Fibroblast of lung (primary cell): Measurements from ENCODE around the gene VPS54.

Source experiments
- EZH2 ChIP-seq: IDR thresholded peaks from 2 replicates; pipeline ENCODE4 v1.5.1; 2012; ENCODE audit warnings: low read length, control low read depth, mild to moderate bottlenecking; ENCODE audit errors: missing control alignments
- TF ChIP-seq, protein P1 (sequence below), 2 donors: IDR thresholded peaks in 1 of 2; conservative IDR thresholded peaks in 1 of 2; 1 replicate in 1 of 2; 2 replicates in 1 of 2; pipeline ENCODE4 v1.5.1; 2011 to 2012; ENCODE audit warnings: low read length in 2 of 2, control low read depth in 1 of 2, inconsistent platforms in 1 of 2, low read depth in 1 of 2, mild to moderate bottlenecking in 1 of 2

DNA sequence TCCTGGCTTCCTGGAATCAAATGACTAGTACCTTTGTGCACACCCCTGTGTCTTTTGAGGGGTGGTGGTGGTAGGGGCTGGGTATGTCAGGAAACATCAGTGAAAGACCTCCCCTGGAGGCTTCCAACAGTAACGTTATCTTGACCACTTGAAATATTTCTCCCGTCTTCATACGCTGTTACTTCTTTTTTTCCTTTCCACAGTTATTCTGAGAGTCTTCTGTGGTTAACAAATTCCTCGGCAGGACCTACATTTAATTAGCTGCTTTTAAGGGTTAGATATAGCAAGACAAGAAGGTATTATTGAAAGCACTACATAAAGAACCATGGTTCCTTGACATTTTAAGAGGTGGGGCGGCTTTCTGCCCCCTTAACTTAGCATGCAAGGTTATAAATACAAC is 142.9 kb downstream of the VPS54 start:
- TF ChIP-seq, protein P1, sequence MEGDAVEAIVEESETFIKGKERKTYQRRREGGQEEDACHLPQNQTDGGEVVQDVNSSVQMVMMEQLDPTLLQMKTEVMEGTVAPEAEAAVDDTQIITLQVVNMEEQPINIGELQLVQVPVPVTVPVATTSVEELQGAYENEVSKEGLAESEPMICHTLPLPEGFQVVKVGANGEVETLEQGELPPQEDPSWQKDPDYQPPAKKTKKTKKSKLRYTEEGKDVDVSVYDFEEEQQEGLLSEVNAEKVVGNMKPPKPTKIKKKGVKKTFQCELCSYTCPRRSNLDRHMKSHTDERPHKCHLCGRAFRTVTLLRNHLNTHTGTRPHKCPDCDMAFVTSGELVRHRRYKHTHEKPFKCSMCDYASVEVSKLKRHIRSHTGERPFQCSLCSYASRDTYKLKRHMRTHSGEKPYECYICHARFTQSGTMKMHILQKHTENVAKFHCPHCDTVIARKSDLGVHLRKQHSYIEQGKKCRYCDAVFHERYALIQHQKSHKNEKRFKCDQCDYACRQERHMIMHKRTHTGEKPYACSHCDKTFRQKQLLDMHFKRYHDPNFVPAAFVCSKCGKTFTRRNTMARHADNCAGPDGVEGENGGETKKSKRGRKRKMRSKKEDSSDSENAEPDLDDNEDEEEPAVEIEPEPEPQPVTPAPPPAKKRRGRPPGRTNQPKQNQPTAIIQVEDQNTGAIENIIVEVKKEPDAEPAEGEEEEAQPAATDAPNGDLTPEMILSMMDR (conservative IDR thresholded peaks at IDR 0.05 in 1 of 2, IDR thresholded peaks at IDR 0.05 in 1 of 2; ENCODE audit: low read depth in 1 of 2, low read length in 2 of 2): no peak
- TF ChIP-seq EZH2: no peak
